Neural cell (in vitro differentiated cells): ENCODE measurements around the gene SLC12A4. TPM values are rescaled to one million over a fixed set of nuclear protein-coding genes. Genes with fewer than 3 reads are reported as not detected.

Experiments
- H2AFZ ChIP-seq: fragments of 200-600, 300-800 bp; sonication (generic), shearing (Covaris generic); 2 replicates; pipeline ENCODE4 v1.6.0; 2014; ENCODE audit warnings: low read depth, mild to moderate bottlenecking, antibody characterized with exemption, low read length, moderate library complexity
- H3F3A ChIP-seq: fragments of 200-600 bp; shearing (Covaris generic); 2 replicates; pipeline ENCODE4 v1.6.1; 2016; ENCODE audit warnings: mild to moderate bottlenecking, moderate library complexity, mixed read lengths, antibody characterized with exemption, low read length; ENCODE audit not compliant: insufficient read depth, poor library complexity, severe bottlenecking
- H3K27ac ChIP-seq: fragments of 200-600, 300-800 bp; sonication (generic), shearing (Covaris generic); 2 replicates; pipeline ENCODE4 v1.5.1; 2014; ENCODE audit warnings: mild to moderate bottlenecking, low read length, moderate library complexity
- H3K27me3 ChIP-seq: fragments of 300-800, 200-600 bp; sonication (generic), shearing (Covaris generic); 2 replicates; pipeline ENCODE4 v1.6.0; 2014; ENCODE audit warnings: mild to moderate bottlenecking, low read depth, low read length, moderate library complexity; ENCODE audit not compliant: insufficient read depth
- H3K36me3 ChIP-seq: fragments of 300-800, 200-600 bp; sonication (generic), shearing (Covaris generic); 2 replicates; pipeline ENCODE4 v1.5.1; 2014; ENCODE audit warnings: mild to moderate bottlenecking, antibody characterized with exemption, low read length, moderate library complexity; ENCODE audit not compliant: insufficient read depth
- H3K4me2 ChIP-seq: fragments of 300-800, 200-600 bp; sonication (generic), shearing (Covaris generic); 2 replicates; pipeline ENCODE4 v1.6.0; 2014; ENCODE audit warnings: mild to moderate bottlenecking, low read length
- H3K4me3 ChIP-seq: fragments of 300-800, 200-600 bp; sonication (generic), shearing (Covaris generic); 2 replicates; pipeline ENCODE4 v1.5.1; 2014; ENCODE audit warnings: mild to moderate bottlenecking, low read length, moderate library complexity
- H3K79me2 ChIP-seq: fragments of 200-600 bp; shearing (Covaris generic); replicated peaks from 2 replicates; pipeline ENCODE4 v1.6.0; 2014; ENCODE audit warnings: mild to moderate bottlenecking, low read length, moderate library complexity; ENCODE audit not compliant: insufficient read depth
- H3K9ac ChIP-seq: fragments of 300-800, 200-600 bp; sonication (generic), shearing (Covaris generic); 2 replicates; pipeline ENCODE4 v1.6.1; 2016; ENCODE audit warnings: mild to moderate bottlenecking, low read length, mixed read lengths
- H3K9me2 ChIP-seq: fragments of 200-600 bp; shearing (Covaris generic); 2 replicates; pipeline ENCODE4 v1.6.1; 2016; ENCODE audit warnings: mild to moderate bottlenecking, low read length, mixed read lengths; ENCODE audit not compliant: insufficient read depth
- H3K9me3 ChIP-seq: fragments of 200-600, 300-800 bp; sonication (generic), shearing (Covaris generic); 2 replicates; pipeline ENCODE4 v1.6.1; 2016; ENCODE audit warnings: mild to moderate bottlenecking, mixed run types, low read length, moderate library complexity, mixed read lengths
- H4K20me1 ChIP-seq: fragments of 200-600 bp; shearing (Covaris generic); 2 replicates; pipeline ENCODE4 v1.6.1; 2016; ENCODE audit warnings: mild to moderate bottlenecking, mixed run types; ENCODE audit not compliant: insufficient read depth
- EP300 ChIP-seq: fragments of 450-650 bp; conservative IDR thresholded peaks from 2 replicates; pipeline ENCODE4 v1.6.1; 2014; ENCODE audit warnings: antibody characterized with exemption, mild to moderate bottlenecking, moderate library complexity; ENCODE audit not compliant: poor library complexity, severe bottlenecking
- EZH2 ChIP-seq: fragments of 200-600, 300-800 bp; shearing (Covaris generic), sonication (generic); IDR thresholded peaks from 2 replicates; pipeline ENCODE4 v1.6.1; 2014; ENCODE audit warnings: antibody characterized with exemption, low read length, borderline replicate concordance, mild to moderate bottlenecking; ENCODE audit not compliant: insufficient read depth, poor library complexity, severe bottlenecking
- MXI1 ChIP-seq: fragments of 450-650 bp; conservative IDR thresholded peaks from 2 replicates; pipeline ENCODE4 v1.6.1; 2014; ENCODE audit warnings: antibody characterized with exemption, mild to moderate bottlenecking; ENCODE audit not compliant: poor library complexity, severe bottlenecking
- POLR2AphosphoS5 ChIP-seq: IDR thresholded peaks from 2 replicates; pipeline ENCODE4 v1.6.1; 2012
- RAD21 ChIP-seq: fragments of 450-650 bp; conservative IDR thresholded peaks from 2 replicates; pipeline ENCODE4 v1.6.1; 2014; ENCODE audit warnings: antibody characterized with exemption, mild to moderate bottlenecking, moderate library complexity
- SMC3 ChIP-seq: fragments of 450-650 bp; conservative IDR thresholded peaks from 2 replicates; pipeline ENCODE4 v1.6.1; 2014; ENCODE audit warnings: antibody characterized with exemption, mild to moderate bottlenecking, moderate library complexity; ENCODE audit not compliant: poor library complexity
- TAF1 ChIP-seq: IDR thresholded peaks from 2 replicates; pipeline ENCODE4 v1.6.1; 2012; ENCODE audit warnings: low read depth
- polyA plus RNA-seq: library from polyadenylated mRNA; depleted of rRNA; stranded (reverse); fragments of >200 nt; gene quantifications from 2 replicates; pipeline ENCODE4 v1.2.3, GENCODE V29; 2014
- TF ChIP-seq, protein P1 (sequence below): IDR thresholded peaks from 2 replicates; pipeline ENCODE4 v1.6.1; 2012; ENCODE audit warnings: borderline replicate concordance
- TF ChIP-seq, protein P2 (sequence below): fragments of 450-650 bp; IDR thresholded peaks from 2 replicates; pipeline ENCODE4 v1.5.1; 2014; ENCODE audit warnings: antibody characterized with exemption, mild to moderate bottlenecking, moderate library complexity; ENCODE audit not compliant: poor library complexity, severe bottlenecking

Gene SLC12A4
- polyA plus RNA-seq, 1 donor from 2014 or later: 0.11 TPM

DNA sequence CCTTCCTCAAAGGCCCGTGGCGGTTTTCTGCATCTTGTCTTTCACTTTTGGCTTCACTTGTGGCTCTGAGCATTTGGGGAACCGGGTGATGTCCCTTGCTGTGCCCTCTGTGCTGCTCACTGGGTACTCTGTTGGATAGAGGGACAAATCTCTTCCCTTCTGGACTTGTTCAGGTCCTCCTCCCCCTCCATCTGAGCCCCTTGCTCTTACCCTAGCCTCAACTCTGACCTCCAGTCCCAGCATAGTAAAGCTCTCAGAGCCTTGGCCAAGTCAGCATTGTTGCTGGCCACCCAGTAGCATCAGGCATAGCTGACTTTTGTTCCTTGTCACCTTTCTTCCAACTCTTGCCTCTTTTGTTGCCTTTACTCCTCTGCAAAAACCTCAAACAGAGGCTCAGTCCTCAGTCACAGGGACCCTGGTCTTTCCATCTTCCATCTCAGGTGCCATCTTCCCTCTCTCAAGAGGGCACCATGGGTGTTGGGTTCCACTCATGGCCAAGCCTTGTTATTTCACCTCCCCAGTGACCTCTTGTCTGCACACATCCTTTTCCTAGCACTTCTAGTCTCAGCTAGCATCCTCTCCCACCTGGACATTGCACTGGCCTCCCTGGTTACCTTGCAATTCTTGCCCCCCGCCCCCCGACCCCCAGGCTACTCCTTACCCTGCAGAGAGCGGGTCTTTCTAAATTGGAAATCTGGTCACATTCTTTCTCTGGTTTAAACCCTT, 31.4 kb downstream of the SLC12A4 start:
- no peaks in the 10 kb centered on the region for H3K9me2 ChIP-seq
- no peaks in the 10 kb centered on the region for H3K9me3 ChIP-seq
- H3K4me3 ChIP-seq: peak overlapping the region; percentile 100
- H3F3A ChIP-seq: no peaks in the 10 kb centered on the region
- no peak for TF ChIP-seq EZH2
- TF ChIP-seq, protein P1, sequence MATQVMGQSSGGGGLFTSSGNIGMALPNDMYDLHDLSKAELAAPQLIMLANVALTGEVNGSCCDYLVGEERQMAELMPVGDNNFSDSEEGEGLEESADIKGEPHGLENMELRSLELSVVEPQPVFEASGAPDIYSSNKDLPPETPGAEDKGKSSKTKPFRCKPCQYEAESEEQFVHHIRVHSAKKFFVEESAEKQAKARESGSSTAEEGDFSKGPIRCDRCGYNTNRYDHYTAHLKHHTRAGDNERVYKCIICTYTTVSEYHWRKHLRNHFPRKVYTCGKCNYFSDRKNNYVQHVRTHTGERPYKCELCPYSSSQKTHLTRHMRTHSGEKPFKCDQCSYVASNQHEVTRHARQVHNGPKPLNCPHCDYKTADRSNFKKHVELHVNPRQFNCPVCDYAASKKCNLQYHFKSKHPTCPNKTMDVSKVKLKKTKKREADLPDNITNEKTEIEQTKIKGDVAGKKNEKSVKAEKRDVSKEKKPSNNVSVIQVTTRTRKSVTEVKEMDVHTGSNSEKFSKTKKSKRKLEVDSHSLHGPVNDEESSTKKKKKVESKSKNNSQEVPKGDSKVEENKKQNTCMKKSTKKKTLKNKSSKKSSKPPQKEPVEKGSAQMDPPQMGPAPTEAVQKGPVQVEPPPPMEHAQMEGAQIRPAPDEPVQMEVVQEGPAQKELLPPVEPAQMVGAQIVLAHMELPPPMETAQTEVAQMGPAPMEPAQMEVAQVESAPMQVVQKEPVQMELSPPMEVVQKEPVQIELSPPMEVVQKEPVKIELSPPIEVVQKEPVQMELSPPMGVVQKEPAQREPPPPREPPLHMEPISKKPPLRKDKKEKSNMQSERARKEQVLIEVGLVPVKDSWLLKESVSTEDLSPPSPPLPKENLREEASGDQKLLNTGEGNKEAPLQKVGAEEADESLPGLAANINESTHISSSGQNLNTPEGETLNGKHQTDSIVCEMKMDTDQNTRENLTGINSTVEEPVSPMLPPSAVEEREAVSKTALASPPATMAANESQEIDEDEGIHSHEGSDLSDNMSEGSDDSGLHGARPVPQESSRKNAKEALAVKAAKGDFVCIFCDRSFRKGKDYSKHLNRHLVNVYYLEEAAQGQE: no peak
- TF ChIP-seq MXI1: no peak
- TF ChIP-seq EP300: no peak
- TF ChIP-seq POLR2AphosphoS5: no peak
- TF ChIP-seq, protein P2, sequence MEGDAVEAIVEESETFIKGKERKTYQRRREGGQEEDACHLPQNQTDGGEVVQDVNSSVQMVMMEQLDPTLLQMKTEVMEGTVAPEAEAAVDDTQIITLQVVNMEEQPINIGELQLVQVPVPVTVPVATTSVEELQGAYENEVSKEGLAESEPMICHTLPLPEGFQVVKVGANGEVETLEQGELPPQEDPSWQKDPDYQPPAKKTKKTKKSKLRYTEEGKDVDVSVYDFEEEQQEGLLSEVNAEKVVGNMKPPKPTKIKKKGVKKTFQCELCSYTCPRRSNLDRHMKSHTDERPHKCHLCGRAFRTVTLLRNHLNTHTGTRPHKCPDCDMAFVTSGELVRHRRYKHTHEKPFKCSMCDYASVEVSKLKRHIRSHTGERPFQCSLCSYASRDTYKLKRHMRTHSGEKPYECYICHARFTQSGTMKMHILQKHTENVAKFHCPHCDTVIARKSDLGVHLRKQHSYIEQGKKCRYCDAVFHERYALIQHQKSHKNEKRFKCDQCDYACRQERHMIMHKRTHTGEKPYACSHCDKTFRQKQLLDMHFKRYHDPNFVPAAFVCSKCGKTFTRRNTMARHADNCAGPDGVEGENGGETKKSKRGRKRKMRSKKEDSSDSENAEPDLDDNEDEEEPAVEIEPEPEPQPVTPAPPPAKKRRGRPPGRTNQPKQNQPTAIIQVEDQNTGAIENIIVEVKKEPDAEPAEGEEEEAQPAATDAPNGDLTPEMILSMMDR: no peak
- TF ChIP-seq RAD21: no peak
- TF ChIP-seq SMC3: no peak
- H4K20me1 ChIP-seq: no peaks in the 10 kb centered on the region
- peak overlapping the region; percentile 74 for H3K27ac ChIP-seq
- no peaks in the 10 kb centered on the region for H3K79me2 ChIP-seq
- no peaks in the 10 kb centered on the region for H3K27me3 ChIP-seq
- peak overlapping the region; percentile 87 for H3K9ac ChIP-seq
- no peaks in the 10 kb centered on the region for H3K36me3 ChIP-seq
- H3K4me2 ChIP-seq: peak overlapping the region; percentile 71
- peak overlapping the region; percentile 42 for H2AFZ ChIP-seq

DNA sequence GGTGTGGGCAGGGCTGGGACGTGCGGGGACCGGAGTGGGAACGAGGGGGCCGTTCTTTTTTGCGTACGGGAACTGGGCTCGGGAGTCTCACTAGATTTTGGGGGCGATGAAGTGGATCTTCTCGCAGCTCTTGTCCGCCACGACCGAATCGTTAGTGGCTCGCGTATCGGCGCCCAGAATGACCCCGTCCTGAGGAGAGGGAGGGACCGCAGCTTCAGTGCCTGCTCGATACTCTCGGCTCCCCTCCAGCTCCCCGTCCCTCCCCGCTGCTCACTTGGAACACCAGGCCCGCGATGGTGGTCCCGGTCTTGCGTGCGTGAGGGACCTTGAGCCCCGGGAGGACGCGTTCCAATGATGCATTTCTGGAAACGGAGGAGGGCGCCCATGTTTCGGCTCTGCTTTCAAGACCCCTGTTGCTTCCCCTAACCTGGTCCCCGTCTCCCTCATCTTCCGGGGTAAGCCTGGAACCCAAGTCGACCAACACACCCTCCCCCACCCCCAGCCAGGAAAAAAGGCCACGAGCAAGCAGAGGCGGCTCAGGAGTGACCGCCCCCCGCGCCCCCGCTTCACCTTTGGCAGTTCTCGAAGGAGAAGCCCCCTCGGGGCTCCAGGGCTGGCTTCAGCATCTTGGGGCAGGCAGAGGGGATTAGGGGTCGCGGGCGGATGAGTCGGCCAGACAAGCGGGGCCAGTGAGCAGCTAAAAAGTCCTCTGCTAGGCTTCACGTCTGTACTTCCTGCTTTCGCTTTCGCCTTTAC, 32.1 kb downstream of the SLC12A4 start, which contains the start of gene PSMB10:
Gene PSMB10, minus strand, starts transcription at position 727 of the 756 bp plus-strand sequence. Its CDS starts 101 bp downstream, at position 626.
- TF ChIP-seq TAF1 (peak; percentile 66), POLR2AphosphoS5 (no peak), RAD21 (no peak), EP300 (peak; percentile 3)
- TF ChIP-seq, protein P2: no peak
- H3K27me3 ChIP-seq: no peaks in the 10 kb centered on the region
- H2AFZ ChIP-seq: peak within 1 kb of the TSS; percentile 42
- no peaks in the 10 kb centered on the region for H4K20me1 ChIP-seq
- H3K79me2 ChIP-seq: no peaks in the 10 kb centered on the region
- H3K4me2 ChIP-seq: peak within 1 kb of the TSS; percentile 71
- H3F3A ChIP-seq: no peaks in the 10 kb centered on the region
- no peaks in the 10 kb centered on the region for H3K9me3 ChIP-seq
- H3K9ac ChIP-seq: peak within 1 kb of the TSS; percentile 87
- peak within 1 kb of the TSS; percentile 74 for H3K27ac ChIP-seq
- H3K9me2 ChIP-seq: no peaks in the 10 kb centered on the region
- H3K4me3 ChIP-seq: peak within 1 kb of the TSS; percentile 100
- H3K36me3 ChIP-seq: no peaks in the 10 kb centered on the region
